ENCODE results near the gene TUBGCP2. TPM values are rescaled to one million over a fixed set of nuclear protein-coding genes. Genes with fewer than 3 reads are reported as not detected.
A peak's percentile ranks its signal among the peaks of the same experiment; 100 is the strongest.

The TUBGCP2 gene
- total and polyA plus RNA-seq, 2 donors from 2014 or later: 61.4 to 93.3 TPM

- DNase-seq: peak in 1 of 5 donors; percentile 78
- FAIRE-seq: no peak
- H3K4me3 ChIP-seq (ENCODE audit: low read length in 3 of 3): no peak overlapping the region
- no peaks in the 10 kb centered on the region for H3K36me3 ChIP-seq (ENCODE audit: control insufficient read depth in 2 of 3, insufficient read depth in 3 of 3, low read length in 3 of 3)
- no peak overlapping the region for H3K27ac ChIP-seq (ENCODE audit: low read depth in 2 of 2, low read length in 2 of 2)
- intact Hi-C loops (cut with DNase I): no loop called here
- H3K4me1 ChIP-seq (ENCODE audit: control insufficient read depth in 2 of 3, insufficient read depth in 2 of 3, low read depth in 1 of 3, low read length in 3 of 3): no peaks in the 10 kb centered on the region
- no peak overlapping the region for H3K9ac ChIP-seq (ENCODE audit: low read length in 3 of 3)
- no peaks in the 10 kb centered on the region for H3K9me3 ChIP-seq (ENCODE audit: control insufficient read depth in 2 of 3, insufficient read depth in 1 of 3, low read length in 3 of 3)
- TF ChIP-seq CTCF (IDR thresholded peaks at IDR 0.05; ENCODE audit: borderline replicate concordance, extremely low read depth, insufficient read depth): no peak
- H3K27me3 ChIP-seq (ENCODE audit: control insufficient read depth, insufficient read depth, low read length): no peaks in the 10 kb centered on the region
Measured at GRCh38 chr10:133270773-133271297, 37.8 kb downstream of the TUBGCP2 start.

- DNase-seq (peak in 1 of 5 donors; percentile 66), FAIRE-seq (no peak)
- no peak for TF ChIP-seq CTCF (IDR thresholded peaks at IDR 0.05; ENCODE audit: borderline replicate concordance, extremely low read depth, insufficient read depth)
Measured at GRCh38 chr10:133270204-133270603, 38.5 kb downstream of the TUBGCP2 start.

GRCh38 chr10:133269367-133269766 is 39.3 kb downstream of the TUBGCP2 start:
- Histone ChIP-seq H3K4me1 (ENCODE audit: control insufficient read depth in 2 of 3, insufficient read depth in 2 of 3, low read depth in 1 of 3, low read length in 3 of 3) (no peaks in the 10 kb centered on the region), H3K27ac (ENCODE audit: low read depth in 2 of 2, low read length in 2 of 2) (no peak overlapping the region), H3K4me3 (ENCODE audit: low read length in 3 of 3) (no peak overlapping the region), H3K9ac (ENCODE audit: low read length in 3 of 3) (no peak overlapping the region), H3K36me3 (ENCODE audit: control insufficient read depth in 2 of 3, insufficient read depth in 3 of 3, low read length in 3 of 3) (no peaks in the 10 kb centered on the region), H3K9me3 (ENCODE audit: control insufficient read depth in 2 of 3, insufficient read depth in 1 of 3, low read length in 3 of 3) (no peaks in the 10 kb centered on the region), H3K27me3 (ENCODE audit: control insufficient read depth, insufficient read depth, low read length) (no peaks in the 10 kb centered on the region)
- intact Hi-C loops (cut with DNase I): no loop called here
- no peak for TF ChIP-seq CTCF (IDR thresholded peaks at IDR 0.05; ENCODE audit: borderline replicate concordance, extremely low read depth, insufficient read depth)
- DNase-seq: peak in 1 of 5 donors; percentile 78
- FAIRE-seq: no peak

More at GRCh38 chr10:133270204-133270603, 38.5 kb downstream of the TUBGCP2 start:
- no peaks in the 10 kb centered on the region for H3K4me1 ChIP-seq (ENCODE audit: control insufficient read depth in 2 of 3, insufficient read depth in 2 of 3, low read depth in 1 of 3, low read length in 3 of 3)
- no peaks in the 10 kb centered on the region for H3K9me3 ChIP-seq (ENCODE audit: control insufficient read depth in 2 of 3, insufficient read depth in 1 of 3, low read length in 3 of 3)
- no peak overlapping the region for H3K4me3 ChIP-seq (ENCODE audit: low read length in 3 of 3)
- no peaks in the 10 kb centered on the region for H3K36me3 ChIP-seq (ENCODE audit: control insufficient read depth in 2 of 3, insufficient read depth in 3 of 3, low read length in 3 of 3)
- intact Hi-C loops (cut with DNase I): no loop called here
- H3K9ac ChIP-seq (ENCODE audit: low read length in 3 of 3): no peak overlapping the region
- H3K27ac ChIP-seq (ENCODE audit: low read depth in 2 of 2, low read length in 2 of 2): no peak overlapping the region
- no peaks in the 10 kb centered on the region for H3K27me3 ChIP-seq (ENCODE audit: control insufficient read depth, insufficient read depth, low read length)

- Histone ChIP-seq H3K4me1 (ENCODE audit: control insufficient read depth in 2 of 3, insufficient read depth in 2 of 3, low read depth in 1 of 3, low read length in 3 of 3) (no peaks in the 10 kb centered on the region), H3K27me3 (ENCODE audit: control insufficient read depth, insufficient read depth, low read length) (no peaks in the 10 kb centered on the region), H3K36me3 (ENCODE audit: control insufficient read depth in 2 of 3, insufficient read depth in 3 of 3, low read length in 3 of 3) (no peaks in the 10 kb centered on the region), H3K9me3 (ENCODE audit: control insufficient read depth in 2 of 3, insufficient read depth in 1 of 3, low read length in 3 of 3) (no peaks in the 10 kb centered on the region), H3K4me3 (ENCODE audit: low read length in 3 of 3) (no peak overlapping the region), H3K9ac (ENCODE audit: low read length in 3 of 3) (no peak overlapping the region), H3K27ac (ENCODE audit: low read depth in 2 of 2, low read length in 2 of 2) (no peak overlapping the region)
- no peak for TF ChIP-seq CTCF (IDR thresholded peaks at IDR 0.05; ENCODE audit: borderline replicate concordance, extremely low read depth, insufficient read depth)
- FAIRE-seq (no peak), DNase-seq (peak in 1 of 5 donors; percentile 71)
- intact Hi-C loops (cut with DNase I): no loop called here
Measured at GRCh38 chr10:133268532-133268931, 40.1 kb downstream of the TUBGCP2 start.
